HG03460 (cell line): ENCODE data around the gene DAPP1.
"Not testable (repeated sequence)": the region's sequence is repeated elsewhere in the genome, so short reads cannot be mapped to it uniquely, and the experiment has no call there.

Source experiments
- ATAC-seq: cut with Tn5 transposase; IDR thresholded peaks from one replicate; pipeline ENCODE4 v1.9.1; 2021; ENCODE audit not compliant: unreplicated experiment

The DAPP1 gene

DNA sequence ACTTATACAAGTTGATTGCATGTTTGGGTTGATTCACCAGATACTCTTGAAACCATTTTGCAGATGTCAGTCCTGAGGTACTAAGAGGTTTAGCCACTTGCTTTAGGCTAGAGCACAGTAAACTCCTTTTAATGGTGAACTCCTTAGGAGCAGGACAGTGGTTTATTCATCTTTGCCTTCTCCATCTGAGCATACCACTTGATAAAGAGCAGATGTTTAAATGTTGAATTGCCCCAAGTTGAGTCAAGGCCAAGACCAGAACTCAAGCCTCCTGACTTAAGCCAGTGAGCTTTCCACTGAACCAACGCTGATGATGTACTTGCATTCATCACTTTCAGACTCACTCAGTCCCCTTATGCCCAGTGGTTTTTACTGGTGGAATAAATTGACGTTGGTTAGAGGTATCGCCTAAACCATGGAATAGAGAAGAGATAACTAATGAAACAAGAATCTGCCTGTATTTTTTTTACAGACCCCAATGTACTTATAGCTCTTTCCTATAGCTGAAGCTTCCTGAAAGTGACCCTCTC, 7.5 kb downstream of the DAPP1 start:
- no peak for ATAC-seq

DNA sequence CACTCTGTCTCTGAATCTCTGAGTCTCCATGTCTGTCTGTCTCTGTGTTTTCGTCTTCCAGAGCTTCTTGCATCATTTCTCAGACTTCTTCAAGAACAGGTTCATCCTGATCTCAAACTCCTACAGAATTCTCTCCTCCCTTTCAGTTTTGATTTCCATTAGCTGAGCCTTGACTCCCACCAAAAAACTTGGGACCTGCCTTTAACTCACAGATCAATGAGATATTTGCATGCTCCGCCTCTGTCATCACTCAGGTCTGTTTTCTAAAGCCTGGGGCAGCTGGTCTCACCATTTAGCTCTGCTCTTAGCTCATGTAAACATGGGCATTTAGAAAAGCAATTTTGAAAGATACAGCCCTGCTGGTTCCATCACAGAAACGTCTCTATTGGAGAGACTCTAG, 8.6 kb downstream of the DAPP1 start:
- no peak for ATAC-seq

GRCh38 chr4:99826016-99826415, 9.4 kb downstream of the DAPP1 start:
- ATAC-seq, result no peak

DNA sequence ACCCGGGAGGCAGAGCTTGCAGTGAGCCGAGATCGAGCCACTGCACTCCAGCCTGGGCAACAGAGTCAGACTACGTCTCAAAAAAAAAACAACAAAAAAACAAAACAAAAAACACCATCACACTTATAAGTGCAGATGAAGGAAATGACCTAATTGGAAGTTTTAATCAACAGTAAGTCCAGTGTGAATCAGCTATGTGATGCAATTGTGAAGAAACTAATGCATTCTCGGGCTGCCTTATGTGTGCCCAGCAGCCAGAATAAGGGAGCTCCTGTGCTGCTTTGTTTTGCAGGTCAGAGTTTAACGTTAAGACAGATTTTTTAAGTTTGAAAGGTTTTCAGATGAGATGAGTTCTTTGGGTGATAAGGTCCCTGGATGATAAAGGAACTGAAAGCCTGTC, 10.8 kb downstream of the DAPP1 start:
- ATAC-seq, result no peak

DNA sequence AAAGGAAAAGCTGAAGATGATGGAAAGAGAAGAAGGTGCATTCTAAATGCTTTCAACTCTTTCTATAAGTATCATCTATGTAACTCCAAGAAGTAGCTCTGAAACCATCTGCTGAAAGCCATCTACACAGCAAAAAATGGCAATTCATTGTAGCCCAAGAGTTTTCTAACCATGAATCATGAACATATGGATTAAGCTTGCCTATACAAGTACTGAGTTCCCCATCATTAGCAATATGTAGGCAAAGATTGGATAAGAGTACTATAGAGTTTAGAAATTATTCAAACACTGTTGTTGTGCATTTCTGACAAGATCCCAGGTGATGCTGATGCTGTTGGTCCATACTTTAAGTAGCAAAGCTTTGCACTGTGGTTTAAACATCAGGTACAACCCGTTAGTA, 11.2 kb downstream of the DAPP1 start:
- no peak for ATAC-seq

- no peak for ATAC-seq
Measured at GRCh38 chr4:99828477-99828876, 11.8 kb downstream of the DAPP1 start.

DNA sequence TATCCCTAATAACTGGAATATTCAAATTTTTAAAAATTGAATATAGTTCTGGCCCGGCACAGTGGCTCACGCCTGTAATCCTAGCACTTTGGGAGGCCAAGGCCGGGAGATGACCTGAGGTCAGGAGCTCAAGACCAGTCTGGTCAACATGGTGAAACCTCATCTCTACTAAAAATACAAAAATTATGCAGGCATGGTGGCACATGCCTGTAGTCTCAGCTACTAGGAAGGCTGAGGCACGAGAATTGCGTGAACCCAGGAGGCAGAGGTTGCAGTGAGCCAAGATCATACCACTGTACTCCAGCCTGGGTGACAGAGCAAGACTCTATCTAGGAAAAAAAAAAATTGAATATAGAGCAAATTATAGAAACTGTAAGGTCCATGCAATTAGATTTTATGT, 13.4 kb downstream of the DAPP1 start:
- not testable (repeated sequence) for ATAC-seq

GRCh38 chr4:99832321-99832720, 15.7 kb downstream of the DAPP1 start:
- no peak for ATAC-seq

GRCh38 chr4:99832758-99833157, 16.1 kb downstream of the DAPP1 start:
- ATAC-seq, result no peak

DNA sequence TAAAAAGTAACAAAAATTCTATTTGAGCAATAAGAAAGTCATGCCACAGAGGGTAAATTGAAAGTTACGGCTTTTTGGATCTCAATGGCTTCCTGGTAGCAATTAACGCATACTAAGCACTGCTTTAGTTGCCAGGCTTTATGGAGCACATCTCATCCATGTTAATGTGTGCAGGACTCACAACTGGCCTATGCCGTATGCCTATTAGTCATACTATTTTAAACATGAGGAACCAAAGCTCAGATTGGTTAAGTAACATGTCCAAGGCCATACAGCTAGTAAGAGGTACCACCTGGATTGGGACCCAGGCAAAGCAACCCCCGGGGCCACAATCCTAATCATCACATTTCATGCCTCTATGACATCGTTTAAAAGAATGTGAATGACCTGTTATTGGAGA, 17.1 kb downstream of the DAPP1 start:
- ATAC-seq, result no peak

DNA sequence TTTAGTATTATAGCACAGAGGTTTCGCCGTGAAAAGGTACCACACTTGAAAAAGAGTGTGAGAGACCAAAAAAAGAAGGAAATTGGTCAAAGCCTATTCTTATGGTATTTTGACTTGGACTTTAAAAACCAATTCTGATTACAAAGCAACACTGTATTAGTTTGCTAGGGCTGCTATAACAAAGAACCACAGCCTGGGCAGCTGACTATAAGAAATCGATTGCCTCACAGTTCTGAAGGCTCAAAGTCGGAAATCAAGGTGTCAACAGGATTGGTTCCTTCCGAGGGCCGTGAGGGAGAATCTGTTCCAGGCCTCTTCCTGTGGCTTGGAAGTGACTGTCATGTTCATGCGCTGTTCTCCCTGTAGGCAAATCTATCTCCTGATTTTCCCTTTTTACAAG, 17.9 kb downstream of the DAPP1 start:
- no peak for ATAC-seq

- ATAC-seq, result no peak
Measured at GRCh38 chr4:99835942-99836341, 19.3 kb downstream of the DAPP1 start.

- no peak for ATAC-seq
Measured at GRCh38 chr4:99838927-99839326, 22.3 kb downstream of the DAPP1 start.

DNA sequence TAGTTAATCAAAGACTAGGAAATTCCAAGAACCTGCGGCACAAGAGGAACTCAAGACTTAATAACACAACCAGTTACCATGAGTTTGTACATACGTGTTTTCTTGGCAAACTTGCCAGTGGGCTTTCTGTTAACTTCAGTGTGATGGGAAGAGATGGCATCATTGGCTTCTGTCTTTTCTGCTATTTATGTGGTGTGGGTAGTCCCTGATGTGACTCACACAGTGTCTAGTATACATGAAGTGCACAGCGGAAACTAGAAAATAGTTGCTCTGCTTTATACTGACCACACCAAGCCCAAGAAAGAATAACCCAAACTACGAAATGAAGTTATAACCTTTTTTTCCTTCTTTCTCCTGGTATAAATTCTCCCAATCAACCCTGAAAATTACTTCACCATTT, 24.5 kb downstream of the DAPP1 start:
- no peak for ATAC-seq

GRCh38 chr4:99843413-99843812, 26.8 kb downstream of the DAPP1 start:
- no peak for ATAC-seq

GRCh38 chr4:99844048-99844447, 27.4 kb downstream of the DAPP1 start:
- ATAC-seq, result no peak

GRCh38 chr4:99845179-99845578, 28.6 kb downstream of the DAPP1 start:
- ATAC-seq, result no peak

- ATAC-seq, result no peak
Measured at GRCh38 chr4:99845708-99846469, 29.3 kb downstream of the DAPP1 start.

GRCh38 chr4:99846891-99847290, 30.3 kb downstream of the DAPP1 start:
- no peak for ATAC-seq

DNA sequence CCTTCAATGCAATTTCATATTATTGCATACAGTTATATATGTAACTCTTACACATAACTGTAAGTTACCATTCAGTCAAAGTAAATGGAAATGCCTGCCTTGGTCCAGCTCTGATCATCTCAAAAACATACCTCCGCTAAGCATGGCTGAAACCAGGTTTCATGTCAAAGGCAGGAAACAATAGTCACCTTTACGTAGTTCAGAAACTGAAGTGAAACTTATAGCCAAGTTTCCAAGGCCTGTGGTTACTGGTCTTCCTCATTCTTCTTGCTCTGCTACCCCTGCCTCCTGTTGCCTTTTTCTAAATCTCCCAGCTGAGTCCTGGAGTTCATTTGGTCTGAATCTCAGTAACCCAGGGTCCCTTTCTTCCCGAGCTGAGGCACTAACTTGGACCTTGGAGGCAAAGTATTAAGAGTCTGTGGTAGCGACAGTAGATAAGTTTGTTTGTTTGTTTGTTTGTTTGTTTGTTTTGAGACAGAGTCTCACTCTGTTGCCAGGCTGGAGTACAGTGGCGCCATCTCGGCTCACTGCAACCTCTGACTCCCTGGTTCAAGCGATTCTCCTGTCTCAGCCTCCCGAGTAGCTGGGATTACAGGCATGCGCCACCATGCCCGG, 30.8 kb downstream of the DAPP1 start:
- ATAC-seq, result peak; percentile 57

DNA sequence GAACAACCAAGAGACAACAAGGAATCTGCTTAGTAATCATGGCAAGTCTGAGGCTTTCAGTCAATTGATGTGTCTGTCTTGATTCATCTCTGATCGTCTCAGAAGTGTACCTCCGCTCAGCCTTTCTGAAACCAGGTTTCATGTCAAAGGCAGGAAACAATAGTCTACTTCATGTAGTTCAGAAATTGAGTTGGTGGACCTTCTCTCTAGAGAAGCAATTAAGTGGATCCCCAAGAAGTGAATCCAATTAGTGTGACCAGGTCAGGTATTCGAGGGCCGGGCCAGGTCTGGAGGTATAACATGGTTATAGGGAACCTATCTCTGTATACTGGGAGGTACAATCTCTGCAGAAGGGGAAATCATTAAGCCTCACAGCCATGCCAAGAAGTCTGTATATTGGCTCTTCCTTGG, 32.0 kb downstream of the DAPP1 start:
- ATAC-seq, result peak; percentile 35

DNA sequence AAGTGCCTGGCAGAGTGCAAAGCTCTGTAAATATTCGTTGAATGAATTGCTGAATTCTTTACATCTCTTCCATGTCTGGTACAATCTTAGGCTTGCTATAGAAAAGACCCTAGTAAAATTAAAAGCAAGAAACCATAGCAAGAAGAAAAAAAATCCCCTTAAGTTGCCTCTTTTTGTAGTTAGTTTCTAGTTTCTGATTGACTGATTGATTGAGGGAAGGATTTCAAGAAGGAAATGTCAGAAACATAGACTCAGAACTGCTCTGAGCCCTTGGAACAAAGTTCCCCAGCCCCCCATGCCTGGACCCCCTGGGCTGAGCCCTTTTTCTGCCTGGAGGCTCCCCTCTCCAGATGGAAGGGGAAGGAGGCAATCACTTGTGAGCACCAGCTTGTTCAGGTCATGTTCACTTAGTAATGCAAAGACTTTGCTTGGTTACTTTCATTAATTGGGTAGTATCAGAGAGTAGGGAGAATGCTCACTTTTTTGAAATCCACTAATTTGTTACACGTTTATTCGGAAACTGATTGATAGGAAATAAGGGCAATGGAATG, 35.6 kb downstream of the DAPP1 start:
- no peak for ATAC-seq
